GM10248 (cell line): Measurements from ENCODE around the gene TNFAIP8L2.
A peak's percentile ranks its signal among the peaks of the same experiment; 100 is the strongest.

Source experiments
- CTCF ChIA-PET: fragments of 300-600 bp; sonication (Branson Sonifier 250); formaldehyde crosslinking; extraction: SDS; loops from one replicate; lab custom pipeline; 2021; ENCODE audit warnings: antibody characterized with exemption; lab: Yijun Ruan, JAX
- POLR2A ChIA-PET: fragments of 350-650 bp; sonication (Branson Sonifier 250); formaldehyde crosslinking; extraction: SDS; loops from one replicate; lab custom pipeline; 2020; ENCODE audit warnings: antibody characterized with exemption; lab: Yijun Ruan, JAX
- DNase-seq: peaks from one replicate; pipeline ENCODE4 v3.0.0; 2012; ENCODE audit errors: extremely low spot score
- TF ChIP-seq, protein P1 (sequence below): IDR thresholded peaks from 2 replicates; pipeline ENCODE4 v1.5.1; 2012; ENCODE audit warnings: mild to moderate bottlenecking, low read depth; ENCODE audit errors: extremely low read depth, missing control alignments, control extremely low read depth

TNFAIP8L2 gene

DNA sequence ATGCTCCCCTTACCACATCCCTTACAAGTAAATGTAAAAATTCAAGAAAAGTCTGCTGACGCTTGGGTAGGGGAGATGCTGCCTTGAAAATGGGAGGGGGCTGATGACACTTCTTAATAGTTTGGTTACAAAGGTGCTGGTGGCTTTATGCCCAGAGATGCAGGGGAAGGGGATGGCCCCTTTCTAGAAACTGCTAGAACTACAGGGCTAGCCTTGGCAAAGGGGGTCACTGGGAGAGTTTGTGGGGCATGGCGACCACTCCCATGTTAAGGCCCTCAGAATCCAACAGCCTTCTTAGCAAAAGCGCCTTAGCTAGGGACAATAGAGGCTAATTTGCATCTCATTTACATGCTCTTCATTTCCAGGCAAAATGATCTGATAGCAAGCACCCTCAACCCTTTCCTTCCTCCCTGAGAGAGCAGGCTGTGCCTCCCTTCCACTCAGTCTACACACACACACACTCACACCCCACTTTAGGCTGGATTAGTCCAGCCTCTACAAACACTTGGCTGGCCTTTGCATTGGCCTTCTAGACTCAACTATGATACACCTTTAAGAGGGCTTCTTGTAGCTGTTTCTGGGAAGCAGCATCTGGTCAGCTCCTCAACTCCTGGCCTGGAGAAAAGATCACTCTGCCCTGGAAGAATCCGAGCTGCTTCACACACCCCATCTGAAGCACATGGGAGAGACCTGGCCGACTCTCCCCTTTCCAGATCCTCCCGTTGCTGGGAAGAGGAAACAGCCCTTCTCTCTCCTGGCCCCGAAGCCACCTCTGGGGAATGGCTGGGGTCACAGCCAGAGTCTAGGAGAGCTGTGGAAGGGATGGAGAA, 11.8 kb upstream of the TNFAIP8L2 start:
- no peak for DNase-seq
- TF ChIP-seq, protein P1, sequence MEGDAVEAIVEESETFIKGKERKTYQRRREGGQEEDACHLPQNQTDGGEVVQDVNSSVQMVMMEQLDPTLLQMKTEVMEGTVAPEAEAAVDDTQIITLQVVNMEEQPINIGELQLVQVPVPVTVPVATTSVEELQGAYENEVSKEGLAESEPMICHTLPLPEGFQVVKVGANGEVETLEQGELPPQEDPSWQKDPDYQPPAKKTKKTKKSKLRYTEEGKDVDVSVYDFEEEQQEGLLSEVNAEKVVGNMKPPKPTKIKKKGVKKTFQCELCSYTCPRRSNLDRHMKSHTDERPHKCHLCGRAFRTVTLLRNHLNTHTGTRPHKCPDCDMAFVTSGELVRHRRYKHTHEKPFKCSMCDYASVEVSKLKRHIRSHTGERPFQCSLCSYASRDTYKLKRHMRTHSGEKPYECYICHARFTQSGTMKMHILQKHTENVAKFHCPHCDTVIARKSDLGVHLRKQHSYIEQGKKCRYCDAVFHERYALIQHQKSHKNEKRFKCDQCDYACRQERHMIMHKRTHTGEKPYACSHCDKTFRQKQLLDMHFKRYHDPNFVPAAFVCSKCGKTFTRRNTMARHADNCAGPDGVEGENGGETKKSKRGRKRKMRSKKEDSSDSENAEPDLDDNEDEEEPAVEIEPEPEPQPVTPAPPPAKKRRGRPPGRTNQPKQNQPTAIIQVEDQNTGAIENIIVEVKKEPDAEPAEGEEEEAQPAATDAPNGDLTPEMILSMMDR: no peak
- CTCF ChIA-PET: interaction anchor here (3.0 to 7.5 kb wide), 3 partner anchors 11 to 45 kb away, joined by 18 to 56 read pairs (median 19); partner anchors contain the start of gene TNFAIP8L2
- POLR2A ChIA-PET: interaction anchor here (0.5 to 0.9 kb wide), 2 partner anchors 101 to 294 kb away, joined by 3 to 4 read pairs; no protein-coding TSS in a partner anchor

DNA sequence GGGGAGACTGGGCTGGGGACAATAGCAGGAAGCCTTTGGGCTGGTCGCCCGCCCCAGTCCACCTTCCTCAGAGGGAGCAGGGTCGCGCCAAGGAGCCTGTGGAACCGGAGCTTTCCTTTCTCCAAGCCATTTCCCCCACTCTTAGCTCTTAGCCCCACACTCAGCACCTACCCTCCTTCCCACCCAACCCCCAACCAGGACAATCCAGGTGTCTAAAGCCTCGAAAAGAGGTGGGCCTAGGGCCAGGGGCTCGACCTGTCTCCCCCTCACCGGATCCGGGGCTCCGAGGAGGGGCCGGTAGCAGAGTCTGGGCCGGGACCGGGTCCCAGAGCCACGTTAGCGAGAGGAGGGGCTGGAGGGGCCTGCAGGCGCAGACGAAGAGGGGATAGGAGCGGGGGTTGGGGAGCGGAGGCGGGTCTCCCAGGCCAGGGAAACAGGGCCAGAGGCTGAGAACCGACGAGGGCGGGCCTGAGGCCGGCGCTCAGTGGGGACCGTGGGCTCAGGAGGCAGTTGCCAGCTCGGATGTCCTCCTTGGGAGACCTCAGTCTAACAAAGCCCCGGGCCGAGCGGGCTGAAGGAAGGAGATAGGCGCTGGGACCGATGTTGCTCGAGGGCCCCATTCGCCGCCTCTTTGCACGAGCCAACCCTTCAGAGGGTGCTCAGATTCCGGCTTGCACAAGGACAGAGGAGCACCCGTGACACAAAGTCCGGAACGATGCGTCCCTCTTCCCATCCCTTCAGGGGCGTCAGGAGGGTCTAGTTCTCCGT, 11.0 kb upstream of the TNFAIP8L2 start:
- TF ChIP-seq, protein P1: no peak
- CTCF ChIA-PET: interaction anchor here (4.3 to 7.5 kb wide), 2 partner anchors 11 to 45 kb away, joined by 19 to 56 read pairs; partner anchors contain the start of gene TNFAIP8L2
- POLR2A ChIA-PET: interaction anchor here (0.5 to 0.9 kb wide), 2 partner anchors 102 to 293 kb away, joined by 3 to 4 read pairs; no protein-coding TSS in a partner anchor
- DNase-seq: no peak

DNA sequence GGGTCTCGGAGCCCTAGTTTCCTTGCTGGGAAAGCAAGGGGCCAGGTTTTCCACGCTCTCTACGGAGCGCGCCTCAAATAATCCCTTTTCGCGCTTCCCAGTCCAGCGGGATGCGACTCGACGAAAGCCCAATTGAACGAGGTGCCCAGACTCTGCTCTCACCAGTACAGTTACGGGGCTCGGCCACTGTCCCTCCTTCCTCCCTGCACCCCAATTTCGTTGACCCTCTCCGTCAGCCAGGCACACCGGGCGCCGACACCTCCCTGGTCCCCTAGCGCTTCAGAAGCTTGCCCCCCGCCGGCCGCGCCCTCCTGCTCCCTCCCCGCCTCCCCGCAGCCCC, 10.4 kb upstream of the TNFAIP8L2 start:
- ChIA-PET POLR2A (no interaction called here), CTCF (interaction anchor here (4.3 to 7.5 kb wide), 2 partner anchors 10 to 46 kb away, joined by 19 to 56 read pairs; partner anchors contain the start of gene TNFAIP8L2)
- TF ChIP-seq, protein P1: no peak
- no peak for DNase-seq

DNA sequence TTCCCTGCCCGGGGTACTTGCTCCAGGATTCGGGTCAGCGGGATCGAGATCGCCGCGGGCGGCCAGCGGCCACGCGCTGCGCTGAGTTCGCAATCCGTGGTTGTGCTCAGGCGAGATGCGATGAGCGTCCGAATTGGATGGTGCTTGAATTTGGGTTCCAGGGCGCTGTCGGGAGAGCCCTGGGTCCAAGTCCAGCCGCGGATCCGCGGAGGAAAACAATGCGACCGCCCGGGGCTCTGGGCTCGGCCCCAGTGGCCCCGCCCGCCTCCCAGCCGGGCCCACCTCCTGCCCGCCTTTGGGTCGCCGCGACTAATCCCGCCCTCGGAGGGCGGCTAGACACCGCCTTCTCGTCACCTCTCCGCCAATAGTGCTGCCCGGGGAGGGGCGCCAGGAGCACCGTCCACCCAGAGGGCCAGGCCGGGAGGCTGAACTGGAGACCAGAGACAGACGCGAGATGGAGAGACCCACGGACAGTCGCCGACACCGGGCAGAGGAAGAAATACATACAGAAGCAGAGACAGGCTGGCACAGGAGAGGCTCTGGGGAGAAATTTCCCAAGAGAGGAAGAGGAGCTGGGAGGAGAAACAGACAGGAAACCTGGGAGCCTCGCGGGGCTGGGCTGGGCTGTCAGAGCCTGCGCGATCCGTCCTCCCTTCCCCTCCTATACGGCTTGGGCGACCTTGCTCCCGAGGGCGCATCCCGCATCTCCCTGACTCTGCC, 9.9 kb upstream of the TNFAIP8L2 start, which contains the start of gene SEMA6C:
TSS of gene SEMA6C (minus strand) at position 220 of the 720 bp plus-strand sequence. CDS start 4,010 bp downstream, outside the sequence.
- ChIA-PET CTCF (interaction anchor here (3.3 to 7.5 kb wide), 3 partner anchors 9 to 46 kb away, joined by 11 to 56 read pairs (median 19); partner anchors contain the start of gene TNFAIP8L2), POLR2A (no interaction called here)
- peak; percentile 94 for DNase-seq
- TF ChIP-seq, protein P1: no peak

DNA sequence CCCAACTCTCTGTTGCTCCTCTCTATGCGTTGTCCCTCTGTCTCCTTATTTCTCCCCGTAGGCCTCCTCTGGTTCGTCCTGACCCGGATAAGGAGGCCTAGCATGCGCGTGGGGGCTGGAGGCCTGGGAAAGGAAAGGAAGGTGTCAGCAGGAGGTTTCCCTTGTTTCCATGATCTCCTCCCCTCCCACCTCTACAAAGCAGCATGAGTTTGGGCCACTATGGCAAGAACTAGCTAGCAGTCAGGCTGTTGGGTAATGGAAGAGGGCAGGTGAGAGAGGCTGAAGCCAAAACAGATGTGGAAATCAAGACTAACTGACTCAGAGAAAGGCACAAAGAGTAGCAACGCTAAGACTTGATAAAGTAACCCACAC, 9.3 kb upstream of the TNFAIP8L2 start:
- ChIA-PET POLR2A (no interaction called here), CTCF (interaction anchor here (3.3 to 7.5 kb wide), 2 partner anchors 9 to 12 kb away, joined by 11 to 56 read pairs; partner anchors contain the start of gene TNFAIP8L2)
- no peak for DNase-seq
- TF ChIP-seq, protein P1: no peak

DNA sequence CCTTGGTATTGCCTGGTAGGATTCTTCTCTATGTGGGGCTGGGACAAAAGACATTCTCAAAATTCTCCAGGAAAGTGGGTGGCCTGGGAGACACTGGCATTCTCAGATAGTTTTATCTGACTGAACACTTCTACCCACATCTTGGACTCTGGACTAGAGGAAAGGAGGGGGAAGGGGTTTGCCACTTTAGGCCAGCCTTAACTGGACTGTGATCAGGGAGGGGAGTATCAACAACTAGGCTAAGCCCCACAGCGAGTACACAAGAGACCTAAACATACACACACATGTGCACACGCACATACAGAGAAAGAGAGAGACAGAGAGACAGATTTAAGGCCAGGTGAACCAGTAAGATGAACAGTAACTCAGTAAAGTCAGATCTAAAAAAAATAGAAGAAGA, 8.8 kb upstream of the TNFAIP8L2 start:
- ChIA-PET CTCF (interaction anchor here (3.3 to 7.5 kb wide), 2 partner anchors 8 to 13 kb away, joined by 11 to 56 read pairs; partner anchors contain the start of gene TNFAIP8L2), POLR2A (no interaction called here)
- TF ChIP-seq, protein P1: no peak
- DNase-seq: no peak
